GM18507 (cell line): Measurements from ENCODE around the gene SLC51B.
A peak's percentile ranks its signal among the peaks of the same experiment; 100 is the strongest.
"Not testable (repeated sequence)": the region's sequence is repeated elsewhere in the genome, so short reads cannot be mapped to it uniquely, and the experiment has no call there.

ENCODE experiments used
- DNase-seq: peaks from one replicate; pipeline ENCODE4 v3.0.0; 2011; ENCODE audit warnings: low read depth; ENCODE audit not compliant: insufficient read length; ENCODE audit errors: extremely low spot score
- FAIRE-seq: peaks from 2 replicates; lab custom pipeline; 2011; peaks lifted over from hg19 to GRCh38; lab: Jason Lieb, UNC

Gene SLC51B

DNA sequence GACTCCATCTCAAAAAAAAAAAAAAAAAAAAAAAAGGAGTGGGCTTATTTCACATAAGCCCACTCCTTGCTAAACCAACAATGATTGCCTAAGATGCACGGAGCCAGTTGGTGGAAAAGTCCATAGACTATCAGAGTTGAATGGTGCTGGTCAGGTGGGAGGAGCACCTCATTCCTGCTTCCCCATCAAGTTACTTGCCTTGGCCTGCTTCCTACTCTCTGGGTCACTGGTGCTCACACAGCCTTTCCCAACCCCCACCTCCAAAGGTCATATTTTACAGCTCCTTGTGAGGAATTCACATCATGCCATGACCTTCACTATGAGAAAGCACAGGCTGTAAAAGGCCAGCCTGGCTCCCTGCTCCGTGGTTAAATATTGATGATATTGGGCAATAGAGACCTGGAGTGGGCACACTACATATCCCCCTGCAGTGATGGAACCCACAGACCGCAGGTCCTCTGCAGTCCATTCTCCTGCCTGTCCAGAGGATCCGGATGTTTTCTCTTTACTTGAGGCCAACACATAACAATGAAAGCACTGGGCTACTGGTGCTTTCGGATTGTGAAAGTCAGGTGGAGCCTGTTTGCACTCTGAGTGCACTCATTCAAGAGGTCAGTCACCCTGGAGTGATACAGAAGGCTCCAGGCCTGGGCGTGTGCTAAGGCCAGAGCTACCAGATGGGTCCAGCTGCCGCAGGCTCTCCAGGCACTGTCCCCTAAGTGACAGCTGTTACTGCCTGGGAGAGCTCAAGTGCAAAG is at the start of gene SLC51B:
Gene SLC51B, plus strand, starts transcription at position 664 of the 758 bp plus-strand sequence. CDS start 4,618 bp downstream, outside the sequence.
- FAIRE-seq: no peak
- no peak for DNase-seq

DNA sequence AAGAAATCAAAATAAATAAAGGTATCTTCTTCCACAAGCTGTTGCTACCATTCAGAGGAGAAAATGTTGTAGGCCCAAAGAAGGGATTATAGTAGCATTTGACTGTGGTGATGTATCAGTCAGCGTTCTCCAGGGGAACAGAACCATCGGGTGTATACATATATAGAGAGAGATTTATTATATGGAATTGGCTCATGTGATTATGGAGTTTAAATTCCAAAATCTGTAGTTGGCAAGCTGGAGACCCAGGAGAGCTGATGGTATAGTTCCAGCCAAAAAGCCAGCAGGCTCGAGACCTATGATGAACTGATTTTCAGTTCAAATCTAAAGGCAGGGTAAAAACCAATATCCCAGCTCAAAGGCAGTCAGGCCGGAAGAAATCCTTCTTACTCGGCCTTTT is 48.1 kb upstream of the SLC51B start:
- DNase-seq (no peak), FAIRE-seq (no peak)

DNA sequence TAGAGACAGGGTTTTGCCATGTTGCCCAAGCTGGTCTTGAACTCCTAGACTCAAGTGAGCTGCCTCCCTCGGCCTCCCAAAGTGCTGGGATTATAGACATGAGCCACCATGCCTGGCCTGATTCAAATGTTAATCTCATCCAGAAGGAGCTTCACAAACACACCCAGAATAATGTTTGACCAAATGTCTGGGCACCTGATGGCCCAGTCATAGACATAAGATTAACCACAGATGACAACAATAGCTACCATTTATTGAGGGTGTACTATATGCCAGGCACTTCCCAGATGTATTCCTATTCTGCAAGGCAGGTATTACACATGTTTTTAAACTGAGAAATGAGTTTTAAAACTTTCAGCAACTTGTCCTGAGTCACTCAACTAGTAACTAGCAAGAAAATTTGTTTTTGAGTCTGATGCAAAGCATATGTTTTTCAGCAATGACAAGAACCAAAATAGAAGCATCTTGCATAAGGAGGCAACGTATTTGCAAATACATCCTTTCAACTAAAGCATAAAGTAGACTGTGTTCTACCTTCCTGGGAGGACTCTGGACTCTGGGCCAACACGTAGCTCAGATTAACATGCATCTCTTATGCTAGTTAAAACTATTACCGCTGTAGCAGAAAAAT is 47.3 kb upstream of the SLC51B start:
- FAIRE-seq (no peak), DNase-seq (no peak)

GRCh38 chr15:65004993-65005392 is 40.2 kb upstream of the SLC51B start:
- FAIRE-seq: no peak

GRCh38 chr15:65006876-65007275 is 38.3 kb upstream of the SLC51B start:
- DNase-seq (no peak), FAIRE-seq (no peak)

More at GRCh38 chr15:65004993-65005392, 40.2 kb upstream of the SLC51B start:
- no peak for DNase-seq

DNA sequence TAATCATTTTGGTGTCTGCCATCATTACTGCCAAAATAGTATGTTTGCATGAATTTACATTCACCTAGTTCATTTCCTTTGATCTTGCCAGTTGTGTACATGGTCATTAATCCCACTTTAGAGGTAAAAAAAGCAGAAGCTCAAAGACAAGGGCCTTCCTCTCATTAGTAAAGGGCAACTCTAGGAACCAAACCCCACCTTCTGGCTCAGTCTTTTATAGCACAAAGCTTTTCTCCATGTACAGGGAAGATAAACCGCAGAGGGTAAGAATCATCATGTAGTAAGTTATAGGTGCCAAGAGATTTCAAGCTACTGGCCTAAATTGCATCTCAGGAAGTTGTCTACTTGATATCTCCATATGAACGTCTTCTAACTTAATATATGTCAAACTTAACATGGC is 36.2 kb upstream of the SLC51B start:
- no peak for DNase-seq
- FAIRE-seq: no peak

DNA sequence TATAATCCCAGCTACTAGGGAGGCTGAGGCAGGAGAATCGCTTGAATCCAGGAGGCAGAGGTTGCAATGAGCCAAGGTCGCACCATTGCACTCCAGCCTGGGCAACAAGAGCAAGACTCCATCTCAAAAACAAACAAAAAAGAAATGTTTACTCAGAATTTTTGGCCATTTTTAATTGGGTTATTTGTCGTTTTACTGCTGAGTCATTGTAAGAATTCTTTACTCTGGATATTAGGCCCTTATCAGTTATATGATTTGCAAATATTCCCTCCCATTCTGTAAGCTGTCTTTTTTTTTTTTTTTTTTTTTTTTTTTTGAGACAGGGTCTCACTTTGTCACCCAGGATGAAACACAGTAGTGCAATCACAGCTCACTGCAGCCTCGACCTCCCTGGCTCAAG is 34.0 kb upstream of the SLC51B start:
- FAIRE-seq, DNase-seq: not testable (repeated sequence)

DNA sequence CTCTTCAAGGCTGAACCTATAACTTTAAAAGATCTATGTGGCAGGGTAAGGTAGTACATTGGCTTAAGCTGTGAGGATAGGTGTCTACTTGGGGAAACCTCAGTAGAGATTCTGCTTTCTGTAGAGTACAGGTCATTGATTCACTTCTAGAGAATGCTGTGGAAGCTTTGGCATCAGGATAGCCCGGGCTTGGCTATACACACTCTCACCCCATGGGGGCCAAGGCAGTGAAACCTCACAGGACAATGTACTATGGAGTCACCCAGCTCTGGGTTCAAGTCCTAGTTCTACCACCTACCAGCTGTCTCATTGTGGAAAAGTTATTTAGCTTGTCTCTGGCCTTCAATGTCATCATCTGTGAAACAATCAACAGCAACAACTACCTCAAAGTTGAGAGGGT is 24.8 kb upstream of the SLC51B start:
- FAIRE-seq: no peak
- DNase-seq: no peak

GRCh38 chr15:65021488-65021887 is 23.7 kb upstream of the SLC51B start:
- DNase-seq (no peak), FAIRE-seq (no peak)

- FAIRE-seq (no peak), DNase-seq (no peak)
Measured at GRCh38 chr15:65026756-65027155, 18.4 kb upstream of the SLC51B start.

- FAIRE-seq: no peak
- no peak for DNase-seq
Measured at GRCh38 chr15:65027593-65027992, 17.6 kb upstream of the SLC51B start.

DNA sequence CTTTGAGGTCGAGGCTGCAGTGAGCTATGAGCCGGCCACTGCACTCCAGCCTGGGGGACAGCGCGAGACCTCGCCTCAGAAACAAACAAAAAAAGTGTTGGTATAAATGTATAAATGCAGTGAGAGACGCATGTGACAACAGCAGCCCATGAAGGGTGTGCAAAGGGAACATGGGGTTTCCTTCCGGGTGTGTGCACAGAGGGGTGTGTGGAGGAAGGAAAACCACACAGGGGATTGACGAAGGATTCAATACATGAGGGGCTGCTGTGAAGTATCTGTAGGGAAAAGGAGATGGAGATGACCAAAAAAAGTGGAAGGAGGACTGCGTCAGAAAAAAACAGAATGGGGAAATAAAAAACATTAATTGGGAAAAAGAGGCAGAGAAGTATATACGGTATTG is 16.8 kb upstream of the SLC51B start:
- DNase-seq (no peak), FAIRE-seq (no peak)

DNA sequence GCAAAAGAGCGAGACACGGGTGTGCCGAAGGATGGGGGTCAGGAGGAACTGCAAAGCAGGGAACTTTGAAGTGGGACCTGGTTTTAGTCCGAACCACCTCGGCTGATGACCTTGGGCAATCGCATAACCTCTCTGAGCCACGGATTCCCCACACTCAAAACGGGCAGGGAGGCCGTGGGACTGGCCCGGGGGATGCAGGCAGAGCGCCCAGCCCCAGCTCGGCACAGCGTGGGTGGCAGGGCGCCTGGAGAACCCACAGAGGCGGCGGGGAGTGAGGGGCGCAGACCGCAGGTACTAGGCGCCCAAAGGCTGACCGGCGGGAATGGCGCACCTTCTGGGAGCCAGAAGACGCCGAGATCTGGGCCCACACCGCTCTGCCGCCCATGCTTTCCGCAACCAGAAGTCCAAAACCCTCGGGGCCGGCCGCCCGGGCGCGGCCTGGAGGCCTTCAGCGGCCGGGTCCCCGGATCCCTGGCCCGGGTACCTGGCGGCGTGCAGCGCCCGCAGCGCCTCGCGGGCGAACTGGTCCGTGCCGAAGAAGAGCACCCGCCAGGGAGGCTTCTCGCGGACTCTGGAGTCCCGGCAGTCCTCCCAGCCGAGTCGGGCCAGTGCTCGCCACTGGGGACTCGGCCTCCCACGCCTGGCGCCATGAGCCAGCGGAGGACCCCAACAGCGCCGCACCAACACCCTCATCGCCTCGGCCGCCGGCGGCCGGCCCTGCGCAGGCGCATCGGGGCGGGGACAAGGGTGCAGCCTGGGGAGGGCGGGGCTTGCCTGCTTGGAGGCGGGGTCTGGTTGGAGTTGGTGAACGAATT is 16.1 kb upstream of the SLC51B start, which contains the start of gene MTFMT:
Gene MTFMT, minus strand, starts transcription at position 719 of the 815 bp plus-strand sequence. Its CDS starts 26 bp downstream, at position 693.
- FAIRE-seq (peak; percentile 82), DNase-seq (peak; percentile 99)

DNA sequence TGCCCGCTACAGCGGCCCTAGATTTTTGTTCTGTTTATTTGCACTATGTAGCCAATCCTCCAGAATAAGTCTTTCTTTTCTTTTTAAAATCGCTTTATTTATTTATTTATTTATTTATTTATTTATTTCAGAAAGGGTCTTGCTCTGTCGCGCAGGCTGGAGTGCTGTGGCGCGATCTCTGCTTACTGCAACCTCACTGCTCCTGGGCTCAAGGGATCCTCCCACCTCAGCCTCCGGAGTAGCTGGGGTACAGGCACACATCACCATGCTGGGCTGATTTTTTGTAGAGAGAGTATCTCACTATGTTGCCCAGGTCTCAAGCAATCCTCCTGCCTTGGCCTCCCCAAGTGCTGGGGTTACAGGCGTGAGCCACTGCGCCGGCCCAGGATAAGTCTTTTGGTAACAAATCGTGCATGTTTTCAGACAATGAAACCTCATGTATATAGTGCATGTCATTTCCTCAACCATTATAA is 15.4 kb upstream of the SLC51B start:
- DNase-seq (no peak), FAIRE-seq (no peak)

- no peak for DNase-seq
- peak; percentile 59 for FAIRE-seq
Measured at GRCh38 chr15:65032801-65033537, 12.2 kb upstream of the SLC51B start.

DNA sequence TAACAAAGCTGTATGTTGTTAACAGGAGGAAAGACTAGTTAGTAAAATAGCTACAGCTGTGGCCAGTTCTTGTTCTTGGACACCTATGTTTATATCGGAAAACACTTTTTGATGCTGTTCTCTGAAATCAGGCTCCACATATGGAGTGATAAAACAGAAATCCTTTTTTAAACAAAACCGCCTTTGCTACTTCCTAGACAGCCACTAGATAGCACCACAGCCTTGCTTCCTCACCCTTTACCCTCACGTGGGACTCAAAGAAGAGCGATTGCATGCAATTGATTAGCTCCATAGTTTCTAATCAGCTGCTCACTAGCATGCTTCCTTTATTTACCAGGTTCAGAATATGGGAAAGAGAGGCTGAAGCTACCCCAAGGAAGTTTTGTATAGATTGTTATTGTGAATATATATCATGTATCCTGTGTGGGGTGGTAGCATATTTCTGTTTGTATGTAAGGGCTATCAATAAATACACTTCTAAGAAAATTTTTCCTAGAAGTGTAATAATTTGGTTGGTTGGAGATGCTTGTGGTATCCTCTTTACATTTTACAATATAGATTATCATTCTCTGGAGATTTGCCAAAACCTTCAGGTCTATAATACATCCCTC is 11.4 kb upstream of the SLC51B start:
- FAIRE-seq (peak; percentile 18), DNase-seq (no peak)

GRCh38 chr15:65034719-65035118 is 10.5 kb upstream of the SLC51B start:
- FAIRE-seq: no peak
- no peak for DNase-seq

DNA sequence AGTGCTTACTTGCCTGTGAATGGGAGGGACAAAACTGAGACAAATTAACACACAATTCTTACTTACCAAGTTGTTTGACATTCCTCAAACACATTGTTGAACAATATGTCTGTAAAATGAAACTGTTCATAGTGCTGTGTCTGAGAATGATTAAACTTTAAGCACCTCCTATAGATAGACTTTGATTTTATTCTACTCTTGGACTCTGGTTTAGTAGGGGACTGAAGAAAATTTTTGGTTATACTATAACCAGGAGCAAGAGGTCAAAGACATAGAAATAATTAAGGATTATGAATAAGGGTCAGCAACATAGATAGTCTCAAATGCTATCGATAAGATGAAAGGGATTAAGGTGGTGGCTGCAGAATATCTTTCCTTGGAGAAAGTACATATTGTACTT is 7.9 kb upstream of the SLC51B start:
- FAIRE-seq (no peak), DNase-seq (no peak)

DNA sequence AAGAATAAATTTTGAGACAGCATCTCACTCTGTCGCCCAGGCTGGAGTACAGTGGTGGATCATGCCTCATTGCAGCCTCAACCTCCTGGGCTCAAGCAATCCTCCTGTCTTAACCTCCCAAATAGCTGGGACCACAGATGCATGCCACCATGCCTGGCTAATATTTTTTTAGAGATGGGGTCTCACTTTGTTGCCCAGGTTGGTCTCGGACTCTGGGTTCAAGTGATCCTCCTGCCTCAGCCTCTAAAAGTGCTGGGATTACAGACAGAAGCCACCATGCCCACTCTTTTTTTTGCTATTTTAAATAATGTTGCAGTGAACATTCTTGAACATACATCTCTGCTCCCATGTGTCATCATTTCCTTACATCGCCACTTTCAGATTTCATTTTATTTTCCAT is 6.8 kb upstream of the SLC51B start:
- DNase-seq: no peak
- FAIRE-seq: no peak
